NT2/D1 (cell line): ENCODE measurements around the gene SNRPB2.

ENCODE experiments used
- DNase-seq: peaks from one replicate; pipeline ENCODE4 v3.0.0-alpha.2; 2011; ENCODE audit warnings: low read depth, low spot score
- H3K27me3 ChIP-seq: 2 replicates; pipeline ENCODE4 v1.6.0; 2011; ENCODE audit warnings: mild to moderate bottlenecking; ENCODE audit not compliant: insufficient read length, insufficient read depth
- H3K36me3 ChIP-seq: 2 replicates; pipeline ENCODE4 v1.6.1; 2011; ENCODE audit warnings: mild to moderate bottlenecking, low read length, mixed read lengths; ENCODE audit not compliant: insufficient read depth, insufficient read length
- H3K4me1 ChIP-seq: 2 replicates; pipeline ENCODE4 v1.5.1; 2011; ENCODE audit not compliant: insufficient read depth, insufficient read length
- H3K4me3 ChIP-seq: 2 replicates; pipeline ENCODE4 v1.5.1; 2011; ENCODE audit warnings: low read depth; ENCODE audit not compliant: insufficient read length
- H3K9ac ChIP-seq: 2 replicates; pipeline ENCODE4 v1.6.0; 2011; ENCODE audit warnings: low read depth; ENCODE audit not compliant: insufficient read length
- H3K9me3 ChIP-seq: 2 replicates; pipeline ENCODE4 v1.5.1; 2011; ENCODE audit warnings: mild to moderate bottlenecking, low read length; ENCODE audit not compliant: insufficient read depth
- SUZ12 ChIP-seq: IDR thresholded peaks from 2 replicates; pipeline ENCODE4 v1.6.1; 2011; ENCODE audit not compliant: insufficient read length, insufficient read depth; ENCODE audit errors: extremely low read depth
- YY1 ChIP-seq: IDR thresholded peaks from 2 replicates; pipeline ENCODE4 v1.6.1; 2011; ENCODE audit not compliant: insufficient read length, insufficient read depth
- ZNF274 ChIP-seq: IDR thresholded peaks from 2 replicates; pipeline ENCODE4 v1.6.1; 2011; ENCODE audit warnings: mild to moderate bottlenecking, low read depth, low read length

The SNRPB2 gene

DNA sequence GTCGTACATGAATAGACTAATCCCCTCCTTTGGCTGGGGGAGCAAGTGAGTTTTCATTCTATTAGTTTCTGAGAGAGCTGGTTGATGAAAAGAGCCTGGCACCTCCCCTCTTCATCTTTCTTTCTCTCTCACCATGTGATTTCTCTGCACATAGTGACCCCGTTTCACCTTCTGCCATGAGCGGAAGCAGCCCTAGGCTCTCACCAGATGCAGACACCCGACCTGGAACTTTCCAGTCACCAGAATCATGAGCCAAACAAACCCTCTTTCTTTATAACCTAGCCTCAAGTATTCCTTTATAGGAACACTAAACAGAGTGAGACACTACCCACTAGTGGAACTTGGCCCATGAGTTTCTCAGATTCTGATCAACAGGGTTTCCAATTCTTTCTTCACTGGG is 34.7 kb downstream of the SNRPB2 start:
- H3K27me3 ChIP-seq, result no peaks in the 10 kb centered on the region

GRCh38 chr20:16771213-16771612 is 41.4 kb downstream of the SNRPB2 start:
- H3K4me1 ChIP-seq, result no peaks in the 10 kb centered on the region
- no peak for TF ChIP-seq YY1

More for the DNA sequence above, 34.7 kb downstream of the SNRPB2 start:
- Histone ChIP-seq H3K4me3 (no peak overlapping the region), H3K9me3 (no peaks in the 10 kb centered on the region), H3K9ac (no peak overlapping the region), H3K36me3 (no peaks in the 10 kb centered on the region), H3K4me1 (no peaks in the 10 kb centered on the region)
- no peak for TF ChIP-seq YY1
- no peak for TF ChIP-seq ZNF274
- no peak for TF ChIP-seq SUZ12
- no peak for DNase-seq

GRCh38 chr20:16775961-16776360 is 46.1 kb downstream of the SNRPB2 start:
- Histone ChIP-seq H3K27me3 (no peaks in the 10 kb centered on the region), H3K9ac (no peak overlapping the region), H3K36me3 (no peaks in the 10 kb centered on the region), H3K4me1 (no peaks in the 10 kb centered on the region), H3K9me3 (no peaks in the 10 kb centered on the region), H3K4me3 (no peak overlapping the region)
- no peak for TF ChIP-seq SUZ12
- TF ChIP-seq ZNF274, result no peak
- TF ChIP-seq YY1, result no peak
- DNase-seq, result no peak

More at GRCh38 chr20:16771213-16771612, 41.4 kb downstream of the SNRPB2 start:
- Histone ChIP-seq H3K9me3 (no peaks in the 10 kb centered on the region), H3K4me3 (no peak overlapping the region), H3K9ac (no peak overlapping the region), H3K27me3 (no peaks in the 10 kb centered on the region), H3K36me3 (no peaks in the 10 kb centered on the region)
- no peak for DNase-seq

GRCh38 chr20:16777126-16777525 is 47.3 kb downstream of the SNRPB2 start:
- Histone ChIP-seq H3K9ac (no peak overlapping the region), H3K9me3 (no peaks in the 10 kb centered on the region), H3K4me3 (no peak overlapping the region), H3K27me3 (no peaks in the 10 kb centered on the region), H3K4me1 (no peaks in the 10 kb centered on the region), H3K36me3 (no peaks in the 10 kb centered on the region)
- DNase-seq, result no peak
- TF ChIP-seq YY1 (no peak), SUZ12 (no peak), ZNF274 (no peak)

- Histone ChIP-seq H3K9me3 (no peaks in the 10 kb centered on the region), H3K9ac (no peak overlapping the region), H3K27me3 (no peaks in the 10 kb centered on the region), H3K4me3 (no peak overlapping the region), H3K4me1 (no peaks in the 10 kb centered on the region), H3K36me3 (no peaks in the 10 kb centered on the region)
- no peak for DNase-seq
- TF ChIP-seq SUZ12, result no peak
- no peak for TF ChIP-seq YY1
- TF ChIP-seq ZNF274, result no peak
Observed at GRCh38 chr20:16778159-16778558, 48.3 kb downstream of the SNRPB2 start.

GRCh38 chr20:16781496-16781895 is 51.7 kb downstream of the SNRPB2 start:
- Histone ChIP-seq H3K4me1 (no peaks in the 10 kb centered on the region), H3K36me3 (no peaks in the 10 kb centered on the region), H3K9ac (no peak overlapping the region), H3K9me3 (no peaks in the 10 kb centered on the region), H3K4me3 (no peak overlapping the region), H3K27me3 (no peaks in the 10 kb centered on the region)
- no peak for TF ChIP-seq YY1
- TF ChIP-seq ZNF274, result no peak
- TF ChIP-seq SUZ12, result no peak
- no peak for DNase-seq

DNA sequence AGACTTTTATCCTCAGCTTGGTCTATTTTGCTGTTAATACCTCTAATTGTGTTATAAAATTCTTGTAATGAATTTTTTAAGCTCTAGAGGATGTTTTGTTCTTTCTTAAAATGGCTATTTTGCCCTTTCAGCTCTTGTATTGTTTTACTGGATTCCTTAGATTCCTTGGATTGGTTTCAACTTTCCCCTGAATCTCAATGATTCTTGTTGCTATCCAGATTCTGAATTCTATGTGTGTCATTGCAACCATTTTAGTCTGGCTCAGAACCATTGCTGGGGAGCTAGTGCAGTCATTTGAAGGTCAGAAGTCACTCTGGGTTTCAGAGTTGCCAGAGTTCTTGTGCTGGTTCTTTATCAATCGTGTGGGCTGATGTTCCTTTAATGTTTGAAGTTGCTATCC is 55.4 kb downstream of the SNRPB2 start:
- H3K36me3 ChIP-seq, result no peaks in the 10 kb centered on the region
- H3K9me3 ChIP-seq, result no peaks in the 10 kb centered on the region; the same call in 1 of the 2 replicates
- no peak overlapping the region for H3K4me3 ChIP-seq
- TF ChIP-seq ZNF274 (no peak), SUZ12 (no peak), YY1 (no peak)
- no peaks in the 10 kb centered on the region for H3K4me1 ChIP-seq
- no peak for DNase-seq
- no peak overlapping the region for H3K9ac ChIP-seq
- no peaks in the 10 kb centered on the region for H3K27me3 ChIP-seq
